ENCODE measurements around the gene TIMM44. TPM values are rescaled to one million over a fixed set of nuclear protein-coding genes. Genes with fewer than 3 reads are reported as not detected.

TIMM44 gene
- total RNA-seq, 2 donors from 2014 or later = 47.3 to 83.4 TPM

DNA sequence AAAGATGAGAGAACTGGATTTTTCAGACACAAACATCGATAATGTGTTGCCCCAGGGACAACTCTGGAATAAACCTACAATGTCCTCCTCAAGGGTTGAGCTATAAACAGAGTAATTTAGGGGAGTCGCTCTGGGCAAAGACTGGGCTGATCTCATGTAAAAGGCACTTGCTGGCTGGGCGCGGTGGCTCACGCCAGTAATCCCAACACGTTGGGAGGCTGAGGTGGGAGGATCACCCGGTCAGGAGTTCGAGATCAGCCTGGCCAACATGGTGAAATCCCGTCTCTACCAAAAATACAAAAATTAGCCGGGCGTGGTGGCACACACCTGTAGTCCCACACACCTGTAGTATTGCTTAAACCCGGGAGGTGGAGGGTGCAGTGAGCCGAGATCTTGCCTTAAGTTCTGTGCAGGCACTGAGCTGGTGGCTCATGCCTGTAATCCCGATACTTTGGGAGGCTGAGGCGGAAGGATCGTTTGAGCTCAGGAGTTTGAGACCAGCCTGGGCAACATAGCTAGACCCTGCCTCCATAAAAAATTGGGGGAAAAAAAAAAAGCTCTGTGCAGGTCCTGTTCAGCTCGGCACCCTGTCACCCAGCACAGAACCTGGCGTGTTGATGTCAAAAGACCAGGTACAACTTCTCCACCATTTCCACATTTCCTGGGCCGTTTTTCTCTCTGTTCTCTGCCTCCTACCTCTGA is 1.4 kb downstream of the TIMM44 start:
- H3K4me3 ChIP-seq = peak overlapping the region in 1 of 2 donors; percentile 93
- DNase-seq (ENCODE audit: low spot score) = no peak
- 90% methylated on average over 19 of the region's 19 CpGs for WGBS
- intact Hi-C loops (cut with DNase I) = loop anchor here (5.0 kb wide), 1 partner anchor 60 kb away; no protein-coding TSS in a partner anchor
- H3K27me3 ChIP-seq (replicated peaks; ENCODE audit: insufficient read depth) = no peaks in the 10 kb centered on the region
- H3K9me3 ChIP-seq = no peaks in the 10 kb centered on the region
- TF ChIP-seq POLR2AphosphoS5 (IDR thresholded peaks at IDR 0.05) = no peak
- no peak for TF ChIP-seq POLR2A (IDR thresholded peaks at IDR 0.05)
- TF ChIP-seq, protein P1, sequence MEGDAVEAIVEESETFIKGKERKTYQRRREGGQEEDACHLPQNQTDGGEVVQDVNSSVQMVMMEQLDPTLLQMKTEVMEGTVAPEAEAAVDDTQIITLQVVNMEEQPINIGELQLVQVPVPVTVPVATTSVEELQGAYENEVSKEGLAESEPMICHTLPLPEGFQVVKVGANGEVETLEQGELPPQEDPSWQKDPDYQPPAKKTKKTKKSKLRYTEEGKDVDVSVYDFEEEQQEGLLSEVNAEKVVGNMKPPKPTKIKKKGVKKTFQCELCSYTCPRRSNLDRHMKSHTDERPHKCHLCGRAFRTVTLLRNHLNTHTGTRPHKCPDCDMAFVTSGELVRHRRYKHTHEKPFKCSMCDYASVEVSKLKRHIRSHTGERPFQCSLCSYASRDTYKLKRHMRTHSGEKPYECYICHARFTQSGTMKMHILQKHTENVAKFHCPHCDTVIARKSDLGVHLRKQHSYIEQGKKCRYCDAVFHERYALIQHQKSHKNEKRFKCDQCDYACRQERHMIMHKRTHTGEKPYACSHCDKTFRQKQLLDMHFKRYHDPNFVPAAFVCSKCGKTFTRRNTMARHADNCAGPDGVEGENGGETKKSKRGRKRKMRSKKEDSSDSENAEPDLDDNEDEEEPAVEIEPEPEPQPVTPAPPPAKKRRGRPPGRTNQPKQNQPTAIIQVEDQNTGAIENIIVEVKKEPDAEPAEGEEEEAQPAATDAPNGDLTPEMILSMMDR (IDR thresholded peaks at IDR 0.05) = no peak
- H3K4me1 ChIP-seq (replicated peaks) = no peaks in the 10 kb centered on the region
- H3K36me3 ChIP-seq = peaks cover 0 to 6% of the 10 kb centered on the region in 2 donors
- H3K27ac ChIP-seq = no peak overlapping the region

DNA sequence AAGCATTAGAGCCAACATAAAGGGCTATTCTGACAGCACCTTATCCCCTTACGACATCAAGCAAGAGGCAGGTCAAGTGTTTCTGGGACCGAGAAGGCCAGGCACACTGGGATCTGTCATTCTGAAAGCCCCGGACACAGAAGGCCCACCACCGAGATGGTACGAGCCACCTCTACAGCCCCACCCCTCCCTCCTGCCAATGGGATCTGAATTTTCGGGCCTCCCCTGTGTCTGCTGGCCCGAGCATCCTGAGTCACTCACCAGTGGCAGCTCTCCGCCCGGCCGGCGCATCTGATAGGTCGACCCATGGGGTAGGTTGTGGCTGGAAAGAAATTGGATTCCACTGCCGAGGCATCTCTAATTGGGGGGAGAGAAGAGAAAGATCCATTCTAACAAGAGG is 2.6 kb downstream of the TIMM44 start:
- Histone ChIP-seq H3K27ac (no peak overlapping the region), H3K9me3 (no peaks in the 10 kb centered on the region), H3K27me3 (replicated peaks; ENCODE audit: insufficient read depth) (no peaks in the 10 kb centered on the region), H3K4me3 (no peak overlapping the region), H3K36me3 (peaks cover 0 to 16% of the 10 kb centered on the region in 2 donors), H3K4me1 (replicated peaks) (no peaks in the 10 kb centered on the region)
- DNase-seq (ENCODE audit: low spot score) = no peak
- TF ChIP-seq POLR2AphosphoS5 (IDR thresholded peaks at IDR 0.05) = no peak
- 89% methylated on average over 13 of the region's 13 CpGs for WGBS
- intact Hi-C loops (cut with DNase I) = loop anchor here (5.0 kb wide), 1 partner anchor 61 kb away; no protein-coding TSS in a partner anchor

DNA sequence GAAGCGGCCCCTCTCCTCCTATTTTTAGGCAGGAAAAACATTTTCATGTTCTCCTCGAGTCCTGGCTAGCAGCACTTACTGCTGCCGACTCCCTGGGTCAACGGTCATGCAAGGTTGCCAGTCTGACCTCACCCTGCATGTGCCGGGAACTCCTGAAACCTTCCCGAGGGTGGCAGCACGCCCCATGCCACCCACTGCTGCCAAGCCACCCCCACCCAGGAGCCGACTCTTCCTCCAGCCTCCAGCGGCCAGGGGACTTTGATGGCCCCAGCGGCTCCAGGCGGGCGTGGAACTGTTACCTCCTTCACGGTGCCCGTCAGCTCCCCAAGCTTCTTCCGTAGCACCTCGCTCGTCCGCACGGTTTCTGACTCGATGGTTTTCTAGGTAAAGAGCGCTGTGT is 8.7 kb downstream of the TIMM44 start:
- Histone ChIP-seq H3K4me1 (replicated peaks) (peaks cover under 1% of the 10 kb centered on the region), H3K4me3 (no peak overlapping the region), H3K27ac (no peak overlapping the region), H3K9me3 (no peaks in the 10 kb centered on the region), H3K27me3 (replicated peaks; ENCODE audit: insufficient read depth) (no peaks in the 10 kb centered on the region), H3K36me3 (peaks cover 12 to 51% of the 10 kb centered on the region in 2 donors)
- 88% methylated on average over 21 of the region's 21 CpGs for WGBS
- intact Hi-C loops (cut with DNase I) = no loop called here
- DNase-seq (ENCODE audit: low spot score) = no peak
- no peak for TF ChIP-seq POLR2AphosphoS5 (IDR thresholded peaks at IDR 0.05)

DNA sequence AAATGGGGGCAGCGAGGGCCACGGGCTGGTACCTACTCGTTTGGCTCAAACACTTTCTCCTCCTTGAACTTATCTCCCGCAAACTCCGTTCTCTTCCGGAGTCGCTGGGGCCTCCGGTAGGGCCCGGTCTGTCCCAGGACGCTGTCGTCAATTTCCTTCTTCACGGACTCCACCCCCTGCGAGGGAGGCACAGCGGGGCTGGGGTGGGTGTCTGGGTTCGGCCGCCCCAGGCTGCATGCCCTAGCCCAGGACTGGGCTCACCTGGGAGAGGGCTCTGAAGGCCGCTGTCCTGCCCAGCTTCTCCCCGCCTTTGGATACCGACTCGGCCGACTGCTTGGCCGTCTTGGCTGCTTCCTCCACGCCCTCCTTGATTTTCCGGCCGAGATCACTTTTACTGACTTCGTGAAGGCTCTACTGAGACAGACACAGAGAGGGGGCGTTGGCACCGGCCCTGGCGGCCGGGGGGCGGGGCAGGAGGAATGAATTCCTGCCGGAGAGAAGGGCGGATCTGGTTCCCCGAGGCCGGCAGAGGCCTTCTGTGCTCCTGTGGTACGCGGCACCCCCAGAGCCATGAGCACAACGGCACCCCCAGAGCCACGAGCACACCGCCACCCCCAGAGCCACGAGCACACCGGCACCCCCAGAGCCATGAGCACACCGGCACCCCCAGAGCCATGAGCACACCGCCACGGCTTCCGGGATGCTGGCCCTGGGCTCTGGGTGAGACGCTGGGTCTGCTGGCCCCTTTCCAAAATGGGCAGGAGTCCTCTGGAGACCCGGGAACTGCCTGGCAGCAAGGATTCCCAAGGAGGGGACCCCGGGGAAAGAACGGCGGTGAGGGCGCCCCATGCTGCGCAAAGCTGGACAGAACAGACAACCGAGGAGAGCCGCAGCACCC is 9.4 kb downstream of the TIMM44 start:
- Histone ChIP-seq H3K9me3 (no peaks in the 10 kb centered on the region), H3K4me1 (replicated peaks) (peaks cover 8% of the 10 kb centered on the region), H3K27ac (no peak overlapping the region), H3K27me3 (replicated peaks; ENCODE audit: insufficient read depth) (no peaks in the 10 kb centered on the region), H3K36me3 (peaks cover 12 to 51% of the 10 kb centered on the region in 2 donors), H3K4me3 (no peak overlapping the region)
- TF ChIP-seq POLR2AphosphoS5 (IDR thresholded peaks at IDR 0.05) = no peak
- TF ChIP-seq POLR2A (IDR thresholded peaks at IDR 0.05) = no peak
- TF ChIP-seq, protein P1 (IDR thresholded peaks at IDR 0.05) = no peak
- WGBS = 82% methylated on average over 52 of the region's 55 CpGs
- DNase-seq (ENCODE audit: low spot score) = no peak
- intact Hi-C loops (cut with DNase I) = no loop called here

DNA sequence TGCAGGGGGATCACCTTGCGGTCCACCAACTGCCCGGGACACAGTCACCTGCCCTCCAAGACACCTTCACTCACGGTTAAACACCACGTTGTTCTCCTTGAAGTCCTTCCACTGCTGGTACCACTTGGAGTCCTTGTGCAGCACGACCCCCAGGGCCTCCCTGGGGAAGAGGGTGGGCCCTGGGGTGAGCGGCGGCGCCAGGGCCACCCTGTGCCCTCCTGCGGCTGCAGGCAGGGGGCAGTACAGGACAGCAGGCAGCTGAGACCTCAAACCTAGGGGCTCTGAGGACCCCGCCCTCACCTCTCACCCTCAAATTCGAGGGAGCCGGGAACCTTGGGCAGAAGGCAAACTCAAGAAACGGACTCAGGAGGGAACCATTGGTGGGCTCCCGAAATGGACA is 10.1 kb downstream of the TIMM44 start:
- intact Hi-C loops (cut with DNase I) = no loop called here
- Histone ChIP-seq H3K4me1 (replicated peaks) (peaks cover 10% of the 10 kb centered on the region), H3K9me3 (no peaks in the 10 kb centered on the region), H3K4me3 (no peak overlapping the region), H3K27me3 (replicated peaks; ENCODE audit: insufficient read depth) (no peaks in the 10 kb centered on the region), H3K36me3 (peaks cover 12 to 51% of the 10 kb centered on the region in 2 donors), H3K27ac (no peak overlapping the region)
- 87% methylated on average over 12 of the region's 14 CpGs for WGBS
- no peak for TF ChIP-seq POLR2A (IDR thresholded peaks at IDR 0.05)
- DNase-seq (ENCODE audit: low spot score) = no peak

DNA sequence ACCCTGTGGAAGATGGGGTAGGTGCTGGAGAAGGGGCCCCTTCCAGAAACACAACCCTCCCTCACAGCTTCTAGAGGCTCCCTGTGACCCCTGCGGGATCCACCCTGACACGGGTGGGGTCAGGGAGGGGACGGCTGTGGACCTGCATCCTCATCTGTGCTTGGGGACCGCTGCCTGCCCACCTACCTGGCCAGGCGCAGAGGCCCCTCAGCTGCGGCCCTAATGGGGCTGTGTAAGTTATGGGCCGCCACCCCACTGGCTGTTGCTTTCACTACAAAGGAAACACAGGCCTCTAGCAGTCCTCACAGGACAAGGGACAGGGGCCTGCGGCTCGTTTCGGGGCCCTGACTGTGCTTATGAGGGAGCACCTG is 10.6 kb downstream of the TIMM44 start:
- Histone ChIP-seq H3K9me3 (no peaks in the 10 kb centered on the region), H3K36me3 (peaks cover 12 to 51% of the 10 kb centered on the region in 2 donors), H3K4me1 (replicated peaks) (peaks cover 14% of the 10 kb centered on the region), H3K27me3 (replicated peaks; ENCODE audit: insufficient read depth) (no peaks in the 10 kb centered on the region), H3K4me3 (no peak overlapping the region), H3K27ac (no peak overlapping the region)
- intact Hi-C loops (cut with DNase I) = no loop called here
- 96% methylated on average over 10 of the region's 10 CpGs for WGBS
- no peak for DNase-seq (ENCODE audit: low spot score)
- TF ChIP-seq, protein P1 (IDR thresholded peaks at IDR 0.05) = no peak
- TF ChIP-seq POLR2A (IDR thresholded peaks at IDR 0.05) = no peak
- TF ChIP-seq POLR2AphosphoS5 (IDR thresholded peaks at IDR 0.05) = no peak
